SH-SY5Y (cell line): ENCODE measurements around the gene TRAF3.

Experiments
- GATA2 ChIP-seq: IDR thresholded peaks from 2 replicates; pipeline ENCODE4 v1.6.1; 2011; ENCODE audit warnings: mild to moderate bottlenecking, low read depth, low read length
- GATA3 ChIP-seq: IDR thresholded peaks from 2 replicates; pipeline ENCODE4 v1.6.1; 2011; ENCODE audit warnings: low read depth, mild to moderate bottlenecking, low read length, moderate library complexity

The TRAF3 gene

GRCh38 chr14:102819747-102820330 lies 42.6 kb downstream of the TRAF3 start:
- TF ChIP-seq GATA3, result no peak
- TF ChIP-seq GATA2, result no peak

GRCh38 chr14:102821252-102821651 lies 44.0 kb downstream of the TRAF3 start:
- no peak for TF ChIP-seq GATA3
- TF ChIP-seq GATA2, result no peak

GRCh38 chr14:102822311-102822863 lies 45.1 kb downstream of the TRAF3 start:
- TF ChIP-seq GATA2 (no peak), GATA3 (no peak)

GRCh38 chr14:102823546-102823945 lies 46.3 kb downstream of the TRAF3 start:
- TF ChIP-seq GATA2, result no peak
- TF ChIP-seq GATA3, result no peak

- no peak for TF ChIP-seq GATA2
- TF ChIP-seq GATA3, result no peak
These were observed 47.6 kb downstream of the TRAF3 start for GRCh38 chr14:102824832-102825231.

GRCh38 chr14:102825307-102826095 lies 48.3 kb downstream of the TRAF3 start:
- TF ChIP-seq GATA2 (no peak), GATA3 (no peak)

- no peak for TF ChIP-seq GATA2
- no peak for TF ChIP-seq GATA3
These were observed 48.9 kb downstream of the TRAF3 start for GRCh38 chr14:102826161-102826560.

- no peak for TF ChIP-seq GATA2
These were observed 49.8 kb downstream of the TRAF3 start for GRCh38 chr14:102826751-102827675.

- TF ChIP-seq GATA2, result no peak
- no peak for TF ChIP-seq GATA3
These were observed 50.5 kb downstream of the TRAF3 start for GRCh38 chr14:102827716-102828115.

- no peak for TF ChIP-seq GATA3
- TF ChIP-seq GATA2, result no peak
These were observed 50.9 kb downstream of the TRAF3 start for GRCh38 chr14:102828151-102828550.

- TF ChIP-seq GATA3, result no peak
- no peak for TF ChIP-seq GATA2
These were observed 51.8 kb downstream of the TRAF3 start for GRCh38 chr14:102829016-102829548.

GRCh38 chr14:102830474-102831045 lies 53.3 kb downstream of the TRAF3 start:
- no peak for TF ChIP-seq GATA3
- TF ChIP-seq GATA2, result no peak

GRCh38 chr14:102831163-102831804 lies 54.0 kb downstream of the TRAF3 start:
- TF ChIP-seq GATA3 (no peak), GATA2 (no peak)

GRCh38 chr14:102833341-102833740 lies 56.1 kb downstream of the TRAF3 start:
- TF ChIP-seq GATA3 (no peak), GATA2 (no peak)
